ENCODE results near the gene SDC3.

The SDC3 gene

DNA sequence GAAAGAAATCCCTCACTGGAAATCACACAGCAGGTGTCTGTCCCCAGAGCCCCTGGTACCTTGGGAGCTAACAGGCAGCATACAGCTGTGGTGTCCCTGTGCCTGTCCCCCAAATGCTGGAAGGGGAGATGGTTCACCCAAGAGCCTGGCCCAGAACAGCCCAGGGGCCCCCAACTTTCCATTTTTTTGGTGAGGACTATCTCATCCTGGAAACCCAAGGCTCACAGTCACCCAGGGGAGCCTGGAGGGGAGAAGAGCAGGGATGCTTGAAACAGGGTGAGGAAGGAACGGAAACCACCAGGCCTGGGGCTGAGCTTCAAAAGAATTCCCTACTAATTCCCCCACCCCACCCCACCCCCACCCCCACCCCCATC is 3.6 kb downstream of the SDC3 start:
- DNase-seq (ENCODE audit: low spot score), result no peak

- no peak for DNase-seq (ENCODE audit: low spot score)
These were observed 4.2 kb downstream of the SDC3 start for GRCh38 chr1:30904191-30904961.

- no peak for DNase-seq (ENCODE audit: low spot score)
These were observed 5.1 kb downstream of the SDC3 start for GRCh38 chr1:30903343-30904034.

DNA sequence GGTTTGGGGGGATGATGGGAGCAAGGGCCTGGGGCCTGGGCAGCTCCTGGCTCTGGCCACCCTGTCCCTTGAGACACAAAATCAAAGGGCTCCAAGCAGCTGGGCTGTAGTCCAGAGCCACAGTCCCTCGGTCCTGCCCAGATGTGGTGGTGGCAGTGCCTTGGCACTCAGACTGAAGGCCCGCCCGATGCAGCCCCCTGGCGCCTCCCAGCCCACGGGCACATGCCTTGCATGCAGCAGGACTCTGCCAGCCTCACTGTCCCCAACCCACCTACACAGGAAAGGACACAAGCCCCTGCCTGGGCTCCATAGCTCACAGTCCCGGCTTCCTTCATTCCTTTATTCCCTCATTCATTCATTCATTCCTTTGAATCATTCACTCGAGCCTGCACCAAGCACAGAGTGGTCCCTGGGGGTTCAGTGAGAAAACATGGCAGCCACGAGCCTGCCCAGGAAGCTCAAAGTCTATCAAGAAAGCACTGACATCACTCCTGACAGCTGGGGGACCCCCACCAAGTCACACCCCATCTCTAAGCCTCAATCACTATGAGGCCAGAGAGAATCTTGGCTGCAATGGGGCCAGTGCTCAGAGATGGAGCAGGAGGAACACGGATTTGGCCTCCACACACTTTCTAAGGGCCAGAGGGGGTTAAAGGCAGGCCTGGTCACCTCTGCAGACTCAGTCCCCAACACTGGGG is 5.8 kb downstream of the SDC3 start:
- no peak for DNase-seq (ENCODE audit: low spot score)

- no peak for DNase-seq (ENCODE audit: low spot score)
These were observed 6.6 kb downstream of the SDC3 start for GRCh38 chr1:30901798-30902581.

DNA sequence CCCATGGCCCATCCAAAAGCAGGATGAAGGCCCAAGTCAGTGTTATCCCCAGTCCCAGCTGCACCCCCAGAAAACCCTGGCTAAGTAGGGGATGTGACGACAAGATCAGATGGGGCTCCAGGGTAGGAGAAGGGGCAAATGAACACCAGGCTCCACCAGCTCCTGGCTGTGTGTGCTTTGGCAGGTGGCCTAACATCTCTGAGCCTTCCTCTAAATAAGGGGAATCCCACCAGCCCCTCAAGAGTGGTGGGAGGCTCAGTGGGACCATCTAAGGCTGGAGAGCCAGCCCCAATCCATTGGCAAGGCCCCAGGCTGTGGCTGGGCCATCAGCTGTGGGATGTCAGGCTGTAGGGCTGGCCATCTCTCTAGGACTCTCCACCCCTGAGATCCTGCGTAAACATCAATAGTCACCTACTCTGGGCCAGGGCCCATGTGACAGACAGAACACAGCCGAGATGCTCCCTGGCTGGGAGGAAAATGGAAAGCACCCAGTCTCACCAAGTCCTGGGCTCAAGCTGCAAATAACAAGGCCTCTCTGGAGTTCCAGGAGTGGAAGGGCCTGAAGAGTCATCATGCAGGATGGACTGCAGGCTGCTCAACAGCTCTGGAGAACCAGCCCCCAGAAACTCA is 7.5 kb downstream of the SDC3 start:
- DNase-seq (ENCODE audit: low spot score), result no peak

DNA sequence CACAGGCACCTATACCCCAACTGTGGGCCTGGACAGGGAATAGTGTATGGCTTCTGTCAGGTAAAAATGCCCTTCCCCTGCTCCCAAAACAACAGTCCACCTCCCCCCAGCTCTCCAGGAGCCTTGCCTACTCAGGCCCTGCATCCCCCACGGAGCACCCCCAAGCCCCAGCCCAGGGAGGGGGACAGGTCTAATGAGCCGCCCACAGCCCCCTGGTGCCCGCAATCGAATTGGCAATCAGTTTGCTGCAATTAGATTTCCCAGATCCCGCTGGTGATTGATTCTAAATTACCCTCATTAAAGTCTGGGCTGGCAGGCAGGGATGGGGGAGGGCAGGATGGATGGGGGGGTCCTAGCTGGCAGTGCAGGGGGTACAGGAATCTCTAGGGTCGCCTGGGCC is 8.1 kb downstream of the SDC3 start:
- DNase-seq (ENCODE audit: low spot score), result no peak

GRCh38 chr1:30899577-30900389 is 8.8 kb downstream of the SDC3 start:
- no peak for DNase-seq (ENCODE audit: low spot score)

DNA sequence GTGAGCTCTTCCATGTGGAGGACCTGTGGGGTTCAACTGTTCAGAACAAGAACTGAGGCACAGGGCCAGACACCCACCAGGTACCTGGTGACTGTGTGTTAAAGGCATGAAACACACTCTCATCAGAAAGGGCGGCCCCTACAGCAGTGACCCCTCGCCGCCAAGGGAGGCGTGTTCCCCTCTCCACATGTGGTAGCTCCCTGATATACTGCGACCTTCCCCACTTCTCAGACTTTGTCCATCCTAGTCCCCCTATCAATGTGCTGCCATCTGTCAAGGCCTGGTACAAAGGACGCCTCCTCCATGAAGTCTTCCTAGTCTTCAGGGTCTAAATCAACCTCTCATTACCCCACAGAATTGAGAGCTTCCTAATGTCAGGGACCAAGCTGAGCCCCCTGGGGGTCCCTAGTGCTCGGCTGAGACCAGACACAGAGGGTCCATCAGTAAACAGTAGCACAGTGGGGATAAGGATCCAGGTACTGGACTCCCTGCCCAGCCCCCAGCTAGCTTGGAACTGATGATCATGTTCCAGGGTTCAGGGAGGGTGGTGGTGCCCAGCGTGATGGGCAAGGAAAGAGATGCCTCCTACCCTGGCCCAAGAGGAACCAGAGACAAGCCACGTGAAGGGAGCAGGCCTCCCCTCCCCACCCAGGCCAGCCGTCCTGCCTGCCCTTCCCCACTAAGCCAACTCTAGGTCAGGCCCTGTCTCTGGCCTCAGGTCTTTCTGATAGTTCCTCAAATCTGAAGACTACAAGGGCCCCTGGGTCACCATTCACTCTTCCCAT is 10.3 kb downstream of the SDC3 start:
- no peak for DNase-seq (ENCODE audit: low spot score)

DNA sequence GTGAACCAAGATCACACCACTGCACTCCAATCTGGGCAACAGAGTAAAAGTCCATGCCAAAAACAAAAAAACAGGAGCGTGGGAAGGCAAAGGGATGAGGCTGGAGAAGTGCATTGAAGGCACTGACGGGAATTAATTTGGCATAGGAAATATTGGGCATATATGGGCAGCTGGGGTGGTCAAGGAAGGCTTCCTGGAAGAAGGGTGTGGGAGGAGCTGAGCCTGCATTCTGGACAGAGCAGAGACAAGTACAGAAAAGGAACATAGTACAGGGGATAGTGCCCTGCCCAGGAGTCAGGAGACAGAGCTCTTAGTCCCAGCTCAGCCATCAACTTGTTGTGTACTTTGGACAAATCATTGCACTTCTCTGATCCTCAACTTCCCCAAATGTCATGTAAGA is 11.7 kb downstream of the SDC3 start:
- DNase-seq (ENCODE audit: low spot score), result no peak

DNA sequence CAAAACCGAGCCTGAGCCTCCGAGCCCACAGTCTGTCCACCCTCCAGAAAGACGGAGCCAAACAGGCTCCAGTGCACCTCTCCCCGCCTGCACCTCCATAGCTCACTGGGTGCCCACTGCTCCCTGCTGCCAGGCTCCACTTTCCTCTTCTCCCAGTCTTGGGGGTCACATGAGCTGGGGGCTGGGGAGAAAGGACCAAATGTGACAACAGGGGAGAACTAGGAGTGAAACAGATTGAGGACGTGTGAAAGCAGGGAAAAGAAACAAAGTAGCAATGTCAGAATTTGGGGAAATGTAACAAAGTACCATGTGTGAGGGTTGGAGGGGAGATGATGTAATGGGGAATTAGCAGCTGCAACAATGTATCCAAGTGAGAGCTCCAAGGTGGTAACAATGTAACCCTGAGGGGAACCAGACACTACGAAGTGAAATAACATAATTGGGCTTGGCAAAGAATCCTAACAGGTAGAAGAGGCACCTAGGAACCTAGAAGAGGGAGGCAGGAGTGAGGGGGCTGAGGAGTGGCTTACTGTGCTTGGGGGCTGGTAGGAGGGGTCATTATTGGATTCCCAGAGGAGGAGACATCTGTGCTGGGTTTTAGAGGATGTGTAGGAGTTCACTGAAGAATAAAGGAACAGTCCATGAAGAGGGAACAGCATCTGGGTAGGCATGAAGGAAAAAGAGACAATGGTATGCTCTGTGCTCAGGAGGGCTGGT is 12.5 kb downstream of the SDC3 start:
- no peak for DNase-seq (ENCODE audit: low spot score)

- no peak for DNase-seq (ENCODE audit: low spot score)
These were observed 13.1 kb downstream of the SDC3 start for GRCh38 chr1:30895382-30895943.

DNA sequence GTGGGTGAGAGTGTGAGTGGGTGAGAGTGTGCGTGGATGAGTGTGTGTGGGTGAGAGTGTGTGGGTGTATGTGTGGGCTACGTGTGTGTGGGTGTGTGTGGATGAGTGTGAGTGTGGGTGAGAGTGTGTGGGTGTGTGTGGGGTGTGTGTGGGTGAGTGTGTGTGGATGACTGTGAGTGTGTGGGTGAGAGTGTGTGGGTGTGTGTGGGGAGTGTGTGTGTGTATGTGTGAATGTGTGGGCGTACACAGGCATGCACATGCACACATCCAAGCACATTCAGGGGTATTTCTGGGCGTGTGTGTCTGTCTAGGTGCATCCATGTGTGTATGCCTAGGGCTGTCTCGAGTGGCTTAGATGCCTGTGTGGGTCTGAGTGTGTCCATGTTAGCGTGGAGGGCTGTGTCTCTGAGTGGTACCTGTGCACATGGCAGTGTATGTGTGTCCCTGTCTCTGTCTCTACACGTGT is 14.0 kb downstream of the SDC3 start:
- no peak for DNase-seq (ENCODE audit: low spot score)

DNA sequence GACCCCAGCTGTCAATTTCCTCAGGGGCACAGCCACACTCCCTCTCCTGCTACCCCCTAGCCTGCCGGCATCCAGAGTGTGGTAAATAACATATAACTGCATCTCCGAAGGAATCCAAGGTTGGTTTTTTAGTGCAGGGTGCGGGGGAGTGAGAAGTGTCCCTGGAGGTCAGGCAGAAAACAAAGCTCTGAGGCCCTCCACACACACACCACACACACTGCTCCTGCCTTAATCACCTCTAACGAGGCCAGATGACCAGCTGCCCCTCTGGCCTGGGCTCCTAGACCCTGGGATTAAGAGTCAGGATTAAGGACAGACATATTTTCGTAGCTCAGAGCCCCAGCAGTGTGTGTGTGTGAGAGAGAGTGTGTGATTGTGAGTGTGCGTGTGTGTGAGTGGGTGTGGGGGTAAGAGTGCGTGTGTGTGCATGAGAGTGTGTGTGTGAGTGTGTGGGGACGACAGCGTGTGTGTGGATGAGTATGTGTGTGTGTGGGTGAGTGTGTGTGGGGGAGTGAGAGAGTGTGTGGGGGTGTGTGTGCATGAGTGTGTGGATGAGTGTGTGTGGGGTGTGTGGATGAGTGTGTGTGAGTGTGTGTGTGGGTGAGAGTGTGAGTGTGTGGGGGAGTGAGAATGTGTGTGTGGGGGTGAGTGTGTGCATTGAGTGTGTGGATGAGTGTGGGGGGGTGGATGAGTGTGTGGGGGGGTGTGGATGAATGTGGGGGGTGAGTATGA is 14.6 kb downstream of the SDC3 start:
- DNase-seq (ENCODE audit: low spot score), result no peak

DNA sequence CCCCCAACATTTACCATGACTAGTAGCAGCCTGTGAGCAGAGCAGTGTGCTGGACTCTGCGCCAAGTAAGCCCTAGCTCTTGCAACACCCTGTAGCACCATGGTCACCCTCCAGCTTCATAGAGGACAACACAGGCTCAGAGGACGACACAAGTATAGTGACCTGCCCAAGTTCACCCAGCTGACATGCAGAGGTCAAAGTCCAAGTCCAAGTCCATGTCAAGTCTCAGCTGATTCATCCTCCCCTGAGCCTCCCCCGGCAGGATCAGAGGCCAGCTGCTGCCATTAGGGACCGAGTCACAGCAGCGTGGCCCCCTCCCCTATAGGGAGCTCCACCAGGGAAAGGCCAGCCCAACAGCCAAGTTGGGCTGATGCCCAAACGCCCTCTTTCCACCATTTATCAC is 15.9 kb downstream of the SDC3 start:
- no peak for DNase-seq (ENCODE audit: low spot score)

- no peak for DNase-seq (ENCODE audit: low spot score)
These were observed 17.4 kb downstream of the SDC3 start for GRCh38 chr1:30891227-30891552.

DNA sequence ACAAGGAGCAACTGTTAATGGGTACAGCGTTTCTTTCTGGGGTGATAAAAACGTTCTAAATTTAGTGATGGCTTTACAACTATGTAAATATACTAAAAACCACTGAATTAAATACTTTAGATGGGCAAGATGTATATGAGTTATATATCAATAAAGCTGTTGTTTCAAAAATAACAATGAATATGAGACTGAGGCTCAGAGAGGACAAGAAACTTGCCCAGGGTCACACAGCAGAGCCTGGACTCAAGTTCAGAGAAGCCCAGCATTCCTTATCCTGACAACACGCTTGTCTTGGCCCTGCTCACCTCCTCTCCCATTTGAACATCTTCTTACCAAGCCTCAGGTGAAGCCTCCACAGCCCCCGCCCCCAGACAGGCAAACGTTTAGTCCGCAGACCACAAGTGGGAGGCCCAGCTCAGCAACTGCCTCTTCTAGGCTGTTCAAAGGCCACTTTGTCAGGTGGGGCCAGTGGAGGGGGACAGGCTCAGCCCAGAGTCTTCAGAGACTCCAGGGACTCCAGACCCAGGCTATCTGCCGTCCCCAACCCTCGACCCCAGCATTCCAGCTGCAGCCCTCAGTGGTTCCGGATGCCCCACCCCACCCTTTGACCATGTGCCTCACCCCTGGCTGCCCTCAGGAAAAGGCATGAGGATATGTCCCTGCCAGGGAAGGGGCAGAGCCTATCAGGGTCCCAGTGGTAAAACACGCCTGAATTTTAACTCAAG is 17.9 kb downstream of the SDC3 start:
- no peak for DNase-seq (ENCODE audit: low spot score)

DNA sequence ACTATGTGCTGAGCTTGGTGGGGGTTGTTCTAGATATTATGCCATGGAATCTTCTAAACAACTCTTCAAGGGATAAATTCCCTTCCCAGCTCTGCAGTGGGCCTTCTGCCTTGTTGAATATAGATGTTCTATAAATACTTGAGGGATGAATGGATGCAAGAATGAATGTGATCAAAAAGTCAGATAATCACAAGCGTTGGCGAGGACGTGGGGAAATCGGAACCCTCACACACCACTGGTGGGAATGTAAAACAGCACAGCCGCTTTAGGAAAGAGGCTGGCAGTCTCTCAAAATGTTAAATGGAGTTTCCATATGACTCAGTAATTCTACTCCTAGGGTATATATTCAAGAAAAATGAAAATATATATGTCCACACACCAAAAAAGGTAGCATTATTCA is 19.0 kb downstream of the SDC3 start:
- no peak for DNase-seq (ENCODE audit: low spot score)
